ENCODE measurements around the gene CAMK2D. TPM values are rescaled to one million over a fixed set of nuclear protein-coding genes. Genes with fewer than 3 reads are reported as not detected.

Gene CAMK2D
- total RNA-seq, 1 experiment from 2014 or later: 9.0 TPM

- Mint-ChIP-seq H3K4me1 (peaks cover 12 to 18% of the 10 kb centered on the region in 2 experiments), H3K4me3 (no peak overlapping the region), H3K36me3 (ENCODE audit: insufficient read depth in 1 of 3, low read depth in 3 of 3) (peaks cover 0 to 2% (median 0%) of the 10 kb centered on the region in 3 experiments; a peak in 1 of 7 replicates), H3K27me3 (ENCODE audit: low read depth) (no peaks in the 10 kb centered on the region), H3K27ac (no peak overlapping the region; a peak in 1 of 7 replicates), H3K9me3 (no peaks in the 10 kb centered on the region)
- Histone ChIP-seq H4K5ac (ENCODE audit: insufficient read length, low read depth, low read length) (no peak overlapping the region), H3K79me1 (ENCODE audit: insufficient read depth, low read depth, low read length, poor library complexity, severe bottlenecking) (no peaks in the 10 kb centered on the region), H3K18ac (ENCODE audit: insufficient read length, low read depth, low read length) (no peak overlapping the region), H2BK12ac (ENCODE audit: insufficient read length, low read depth, low read length) (no peak overlapping the region), H3K9me3 (ENCODE audit: control insufficient read depth, low read depth, low read length) (no peaks in the 10 kb centered on the region), H3K4ac (ENCODE audit: low read depth, low read length) (no peak overlapping the region), H2BK20ac (ENCODE audit: low read depth, low read length, poor library complexity, severe bottlenecking) (peak overlapping the region; percentile 90), H3K4me2 (ENCODE audit: insufficient read depth, insufficient read length, low read length) (no peak overlapping the region), H2AK5ac (ENCODE audit: insufficient read length, low read length) (no peak overlapping the region), H2BK15ac (ENCODE audit: low read depth, low read length) (no peak overlapping the region), H3K56ac (ENCODE audit: insufficient read length, low read depth, low read length) (no peak overlapping the region), H3K9ac (ENCODE audit: extremely low read depth, insufficient read length, low read length) (no peak overlapping the region), H2BK5ac (ENCODE audit: insufficient read length, low read length) (no peak overlapping the region), H3K14ac (ENCODE audit: insufficient read depth, low read length) (no peak overlapping the region), H3K27me3 (ENCODE audit: insufficient read depth, low read length) (no peaks in the 10 kb centered on the region), H4K91ac (ENCODE audit: insufficient read length, low read depth, low read length) (no peak overlapping the region), H3T11ph (ENCODE audit: low read length) (no peak overlapping the region), H3K23me2 (ENCODE audit: insufficient read length, low read depth, low read length, poor library complexity, severe bottlenecking) (no peaks in the 10 kb centered on the region), H3K79me2 (ENCODE audit: insufficient read depth, low read length) (no peaks in the 10 kb centered on the region), H4K20me1 (ENCODE audit: control insufficient read depth, insufficient read depth, insufficient read length) (no peaks in the 10 kb centered on the region), H2BK120ac (ENCODE audit: low read depth, low read length, poor library complexity, severe bottlenecking) (no peak overlapping the region), H3K23ac (ENCODE audit: insufficient read length, low read depth, low read length) (no peak overlapping the region), H4K8ac (replicated peaks; ENCODE audit: insufficient read length, low read depth, low read length) (no peak overlapping the region), H2AFZ (ENCODE audit: low read length) (no peak overlapping the region), H3K27ac (ENCODE audit: insufficient read length, low read depth, low read length) (no peak overlapping the region), H3K4me1 (ENCODE audit: insufficient read depth, low read length) (peaks cover 5% of the 10 kb centered on the region; the same call in 1 of the 2 replicates)
- no peak for DNase-seq
- TF ChIP-seq, protein P1, sequence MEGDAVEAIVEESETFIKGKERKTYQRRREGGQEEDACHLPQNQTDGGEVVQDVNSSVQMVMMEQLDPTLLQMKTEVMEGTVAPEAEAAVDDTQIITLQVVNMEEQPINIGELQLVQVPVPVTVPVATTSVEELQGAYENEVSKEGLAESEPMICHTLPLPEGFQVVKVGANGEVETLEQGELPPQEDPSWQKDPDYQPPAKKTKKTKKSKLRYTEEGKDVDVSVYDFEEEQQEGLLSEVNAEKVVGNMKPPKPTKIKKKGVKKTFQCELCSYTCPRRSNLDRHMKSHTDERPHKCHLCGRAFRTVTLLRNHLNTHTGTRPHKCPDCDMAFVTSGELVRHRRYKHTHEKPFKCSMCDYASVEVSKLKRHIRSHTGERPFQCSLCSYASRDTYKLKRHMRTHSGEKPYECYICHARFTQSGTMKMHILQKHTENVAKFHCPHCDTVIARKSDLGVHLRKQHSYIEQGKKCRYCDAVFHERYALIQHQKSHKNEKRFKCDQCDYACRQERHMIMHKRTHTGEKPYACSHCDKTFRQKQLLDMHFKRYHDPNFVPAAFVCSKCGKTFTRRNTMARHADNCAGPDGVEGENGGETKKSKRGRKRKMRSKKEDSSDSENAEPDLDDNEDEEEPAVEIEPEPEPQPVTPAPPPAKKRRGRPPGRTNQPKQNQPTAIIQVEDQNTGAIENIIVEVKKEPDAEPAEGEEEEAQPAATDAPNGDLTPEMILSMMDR (conservative IDR thresholded peaks at IDR 0.05): no peak
These were observed 175.5 kb downstream of the CAMK2D start for GRCh38 chr4:113586072-113586471.
